GM18868 (cell line): ENCODE data around the gene DNAAF8.
"Not testable (repeated sequence)": the region's sequence is repeated elsewhere in the genome, so short reads cannot be mapped to it uniquely, and the experiment has no call there.

ENCODE experiments used
- ATAC-seq: cut with Tn5 transposase; IDR thresholded peaks from one replicate; pipeline ENCODE4 v1.9.1; 2021; ENCODE audit warnings: mild to moderate bottlenecking, moderate library complexity; ENCODE audit not compliant: unreplicated experiment

The DNAAF8 gene

DNA sequence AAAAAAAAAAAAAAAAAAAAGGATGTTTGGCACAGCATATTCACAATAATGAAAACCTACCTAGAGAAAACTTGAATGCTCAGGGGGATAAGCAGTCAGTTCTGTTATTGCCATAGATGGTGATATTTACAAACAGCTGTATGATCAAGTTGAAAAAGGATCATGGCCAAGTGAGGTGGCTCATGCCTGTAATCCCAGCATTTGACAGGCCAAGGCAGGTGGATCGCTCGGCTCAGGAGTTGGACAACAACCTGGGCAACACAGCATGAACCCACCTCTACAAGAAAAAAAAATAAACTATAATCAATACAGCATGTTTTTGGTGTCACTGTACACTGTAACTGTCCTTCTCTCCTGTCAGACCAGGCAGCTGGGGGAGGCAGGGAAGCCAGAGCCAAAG lies 19.3 kb upstream of the DNAAF8 start:
- ATAC-seq, result no peak

DNA sequence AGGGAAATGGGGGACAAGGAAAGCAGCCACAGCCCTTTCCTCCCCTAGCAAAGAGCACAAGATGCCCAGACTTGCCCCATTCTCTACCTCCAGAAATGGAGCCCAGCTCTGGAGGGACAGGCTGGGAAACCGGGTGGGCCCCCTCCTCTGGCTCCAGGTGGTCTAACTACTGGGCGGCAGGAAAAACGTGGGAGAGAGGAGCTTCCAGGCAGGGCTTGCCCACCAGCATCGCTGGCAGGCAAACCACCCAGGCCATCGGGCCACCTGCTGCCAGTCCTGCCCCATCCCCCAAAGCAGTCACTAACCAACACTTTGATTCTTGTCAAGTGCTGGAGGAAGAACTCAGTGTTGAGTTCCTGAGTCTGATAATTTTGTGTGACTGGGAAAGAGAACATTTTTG lies 15.9 kb upstream of the DNAAF8 start:
- no peak for ATAC-seq

DNA sequence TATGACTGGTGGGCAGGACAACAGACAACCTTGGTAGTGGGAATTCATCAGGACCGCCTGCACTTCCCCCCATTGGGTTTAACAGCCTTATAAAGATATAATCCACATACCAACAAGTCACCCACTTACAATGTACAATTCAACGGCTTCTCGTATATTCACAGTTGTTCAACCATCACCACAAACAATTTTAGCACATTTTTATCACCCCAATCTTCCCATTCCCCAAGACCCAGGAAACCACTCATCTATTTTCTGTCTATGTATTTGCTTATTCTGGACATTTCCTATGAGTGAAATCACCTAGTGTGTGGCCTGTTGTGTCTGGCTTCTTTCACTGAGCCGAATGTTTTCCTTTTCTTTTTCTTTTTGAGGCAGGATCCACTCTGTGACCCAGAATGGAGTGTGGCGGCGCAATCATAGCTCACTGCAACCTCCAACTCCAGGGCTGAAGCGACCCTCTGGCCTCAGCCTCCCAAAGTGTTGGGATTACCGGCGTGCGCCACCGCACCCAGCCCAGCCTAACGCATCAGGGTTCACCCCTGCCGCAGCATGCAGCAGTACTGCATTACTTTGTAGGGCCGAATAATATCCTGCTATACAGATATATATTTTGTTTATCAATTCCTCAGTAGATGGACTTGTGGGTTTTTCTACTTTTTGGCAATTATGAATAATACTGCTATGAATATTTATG lies 11.1 kb upstream of the DNAAF8 start:
- no peak for ATAC-seq

DNA sequence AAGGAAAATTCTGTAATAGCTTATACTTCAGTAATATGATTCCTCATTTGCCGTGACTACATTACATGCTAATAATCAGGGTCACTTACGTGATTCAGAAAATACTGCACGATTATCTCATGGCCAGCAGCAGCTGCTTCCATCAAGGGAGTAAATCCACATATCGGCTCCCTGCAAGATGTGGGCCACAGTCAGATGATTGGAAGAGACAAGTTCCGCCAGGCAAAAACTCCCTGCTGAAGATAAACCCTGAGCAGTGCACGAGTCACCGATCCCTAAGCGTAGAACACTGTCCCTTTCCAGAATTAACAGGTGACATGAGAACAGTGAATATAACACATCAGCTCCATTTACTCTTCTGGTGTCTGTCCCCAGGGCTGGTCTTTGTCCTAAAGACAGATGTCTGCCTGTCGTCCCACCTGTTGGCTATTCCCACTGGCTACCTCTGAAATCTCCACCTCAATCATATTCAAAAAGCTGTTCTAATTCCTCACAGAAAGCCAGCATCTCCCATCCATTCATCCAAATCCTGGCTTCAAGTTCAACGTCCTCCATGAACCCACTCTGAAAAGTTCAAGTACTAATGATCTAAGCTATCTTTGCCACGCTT lies 9.6 kb upstream of the DNAAF8 start:
- ATAC-seq, result no peak

DNA sequence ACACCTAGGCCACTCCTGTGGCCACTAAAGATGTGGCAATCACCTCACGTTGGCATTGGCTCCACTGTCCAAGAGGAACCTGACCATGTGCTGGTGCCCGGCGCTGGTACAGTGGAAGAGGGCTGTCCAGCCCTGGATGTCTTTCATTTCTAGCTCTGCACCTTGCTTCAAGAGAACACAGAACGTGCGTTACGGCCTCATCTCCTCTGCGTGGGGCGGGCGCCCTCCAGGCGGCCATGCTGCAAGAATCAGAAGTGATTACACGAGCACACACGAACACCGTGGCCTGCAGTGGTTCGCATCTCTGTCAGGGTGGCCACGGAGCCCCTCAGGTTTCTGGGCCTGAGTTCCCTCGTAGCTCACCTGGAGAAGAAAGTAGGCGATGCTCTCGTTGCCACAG lies 7.7 kb upstream of the DNAAF8 start:
- ATAC-seq, result no peak

DNA sequence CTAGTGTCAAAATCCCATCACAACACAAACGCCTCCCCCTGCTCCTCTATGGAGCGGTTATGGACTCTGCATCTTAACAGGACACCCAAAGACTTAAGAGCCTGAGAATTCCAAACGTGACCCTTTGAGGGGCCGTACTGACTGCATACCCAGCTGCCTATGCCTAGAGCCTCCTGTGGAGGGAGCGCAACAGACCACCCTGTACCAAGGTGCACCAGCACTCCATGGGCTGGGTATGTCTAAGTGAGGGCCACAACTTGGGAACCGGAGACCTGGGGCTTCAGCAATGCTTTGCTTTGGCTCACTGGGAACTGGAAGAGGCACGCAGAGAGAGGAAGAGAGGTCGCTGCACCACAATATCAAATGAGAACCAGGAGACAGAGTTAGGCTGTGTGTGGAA lies 5.7 kb upstream of the DNAAF8 start:
- no peak for ATAC-seq

DNA sequence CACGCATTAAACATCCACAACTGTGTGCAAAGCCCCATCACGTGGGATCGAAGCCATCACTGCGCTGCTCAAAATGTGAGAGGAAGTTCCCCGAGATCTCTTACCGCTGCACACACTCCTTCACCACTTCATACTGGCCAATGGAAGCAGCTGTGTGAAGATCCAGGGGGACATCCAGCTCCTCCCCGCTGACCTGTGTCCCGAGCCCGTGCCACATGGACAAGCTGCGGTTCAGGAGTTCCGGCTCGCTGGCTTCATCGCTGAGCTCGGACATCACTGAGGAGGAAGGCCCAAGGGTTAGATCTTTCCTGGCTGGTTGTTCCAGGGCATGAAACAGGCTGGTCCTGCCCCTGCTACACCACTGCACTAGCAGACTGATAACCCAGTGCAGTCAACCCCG lies 4.5 kb upstream of the DNAAF8 start:
- ATAC-seq, result no peak

DNA sequence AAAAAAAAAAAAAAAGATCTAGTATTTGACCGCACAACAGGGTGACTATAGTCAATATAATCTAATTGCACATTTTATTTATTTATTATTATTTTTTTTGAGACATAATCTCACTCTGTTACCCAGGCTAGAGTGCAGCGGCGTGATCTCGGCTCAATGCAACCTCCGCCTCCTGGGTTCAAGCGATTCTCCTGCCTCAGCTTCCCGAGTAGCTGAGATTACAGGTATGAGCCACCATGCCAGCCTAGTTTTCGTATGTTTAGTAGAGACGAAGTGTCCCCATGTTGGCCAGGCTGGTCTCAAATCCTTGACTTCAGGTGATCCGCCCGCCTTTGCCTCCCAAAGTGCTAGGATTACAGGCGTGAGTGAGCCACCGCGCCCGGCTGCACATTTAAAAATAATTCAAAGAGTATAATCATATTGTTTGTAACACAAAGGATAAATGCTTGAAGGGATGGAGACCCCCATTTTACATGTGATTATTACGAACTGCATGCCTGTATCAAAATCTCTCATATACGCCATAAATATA lies 1.1 kb upstream of the DNAAF8 start:
- no peak for ATAC-seq

DNA sequence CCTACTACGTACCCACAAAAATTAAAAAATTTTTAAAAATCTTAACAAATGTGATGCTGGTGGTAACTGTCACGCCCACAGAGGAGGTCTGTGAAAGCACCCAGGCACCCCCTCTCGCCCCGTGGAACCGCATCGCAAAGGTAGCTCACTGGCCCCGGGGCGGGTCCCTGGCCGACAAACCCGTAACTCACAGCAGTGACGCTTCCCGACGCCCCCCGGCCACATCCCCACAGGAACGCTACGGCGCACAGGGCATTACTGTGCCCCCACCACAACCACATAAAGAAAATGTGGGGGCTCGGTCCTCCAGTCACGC lies 632 bp upstream of the DNAAF8 start:
- ATAC-seq, result peak; percentile 9

DNA sequence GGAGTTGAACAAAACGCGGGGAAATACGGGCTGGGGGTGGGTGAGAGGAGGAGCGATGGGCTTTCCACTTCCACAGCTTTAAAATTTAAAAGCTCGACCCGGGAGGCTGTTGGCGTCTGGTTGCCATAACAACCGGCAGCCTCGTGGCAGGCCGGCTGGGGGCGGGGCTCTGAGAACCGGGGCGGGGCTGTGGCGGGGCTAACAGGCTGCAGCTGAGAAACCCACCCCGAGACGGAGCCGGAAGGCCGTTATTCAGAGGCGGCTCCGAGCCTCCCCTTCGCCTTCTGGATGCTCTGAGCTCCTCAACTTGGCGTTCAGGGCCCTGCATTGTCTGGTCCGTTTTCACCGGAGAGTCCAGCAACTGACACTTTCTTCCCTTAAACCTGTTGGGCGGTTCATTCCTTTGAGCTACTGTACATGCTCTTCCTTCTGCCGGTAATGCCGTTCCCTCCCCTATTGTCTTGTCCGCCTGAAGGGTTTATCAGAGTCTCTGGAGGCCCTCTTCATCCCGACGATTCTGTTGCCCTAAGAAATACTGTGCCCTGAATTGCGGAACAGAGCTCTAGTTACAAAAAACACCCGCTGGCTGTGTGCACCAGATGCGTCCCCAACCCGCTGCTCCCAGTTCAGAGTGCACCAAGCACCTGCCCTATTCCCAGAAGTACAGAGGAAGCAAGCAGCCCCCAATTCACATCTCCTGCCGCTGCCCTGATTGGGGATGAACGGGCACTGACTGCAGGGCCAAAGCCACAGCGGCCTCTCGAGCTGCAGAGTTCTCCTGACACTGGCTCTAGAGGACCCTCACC lies 596 bp downstream of the DNAAF8 start:
- ATAC-seq, result peak; percentile 60

DNA sequence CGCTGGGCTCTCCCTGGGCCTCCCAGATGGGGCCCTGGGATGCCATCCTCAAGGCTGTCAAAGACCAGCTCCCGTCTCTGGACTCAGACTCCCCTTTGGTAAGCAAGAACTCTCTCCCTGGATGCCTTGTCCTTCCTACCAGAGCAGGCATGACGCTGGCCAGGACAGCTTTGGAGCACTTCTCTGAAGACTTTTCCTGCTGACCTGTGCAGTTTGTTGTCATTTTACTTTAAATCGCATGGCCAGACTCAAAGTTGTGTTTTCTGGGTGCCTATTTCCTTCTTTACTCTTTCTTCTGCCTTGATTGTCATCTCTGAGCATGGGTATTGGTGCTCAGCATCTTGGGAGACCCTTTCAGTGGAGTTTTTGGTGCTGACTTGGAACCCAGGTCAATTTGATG lies 2.2 kb downstream of the DNAAF8 start:
- no peak for ATAC-seq

DNA sequence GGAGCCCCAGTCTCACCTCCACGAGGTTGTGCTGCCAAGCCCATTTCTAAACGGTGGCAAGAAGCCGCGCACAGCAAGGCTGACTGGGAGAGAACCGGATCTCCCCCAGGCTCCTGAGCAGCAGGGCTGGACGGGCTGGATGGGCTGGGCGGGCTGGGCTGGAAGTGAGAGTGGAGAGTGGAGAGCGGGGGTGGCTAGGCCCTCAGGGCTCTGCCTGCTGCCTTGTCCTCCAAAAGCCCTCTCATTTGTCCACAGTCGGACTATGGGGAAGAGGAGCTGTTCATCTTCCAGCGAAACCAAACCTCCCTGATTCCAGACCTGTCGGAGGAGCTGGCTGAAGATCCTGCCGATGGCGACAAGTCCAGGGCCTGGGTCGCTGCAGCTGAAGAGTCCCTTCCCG lies 3.2 kb downstream of the DNAAF8 start:
- ATAC-seq, result no peak

DNA sequence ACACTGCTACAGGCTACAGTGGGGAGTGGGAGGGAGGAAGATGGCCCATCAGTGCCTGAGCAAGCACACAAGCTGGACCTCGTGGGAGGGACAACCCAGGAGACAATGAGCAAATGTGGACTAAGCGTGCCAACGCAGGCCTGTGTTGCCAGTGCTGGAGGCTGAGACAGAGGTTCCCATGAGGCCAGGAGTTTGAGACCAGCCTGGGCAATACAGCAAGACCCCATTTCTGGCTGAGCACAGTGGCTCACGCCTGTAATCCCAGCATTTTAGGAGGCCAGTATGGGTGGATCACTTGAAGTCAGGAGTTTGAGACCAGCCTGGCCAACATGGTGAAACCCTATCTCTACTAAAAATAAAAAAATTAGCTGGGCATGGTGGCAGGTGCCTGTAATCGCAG lies 4.0 kb downstream of the DNAAF8 start:
- not testable (repeated sequence) for ATAC-seq

DNA sequence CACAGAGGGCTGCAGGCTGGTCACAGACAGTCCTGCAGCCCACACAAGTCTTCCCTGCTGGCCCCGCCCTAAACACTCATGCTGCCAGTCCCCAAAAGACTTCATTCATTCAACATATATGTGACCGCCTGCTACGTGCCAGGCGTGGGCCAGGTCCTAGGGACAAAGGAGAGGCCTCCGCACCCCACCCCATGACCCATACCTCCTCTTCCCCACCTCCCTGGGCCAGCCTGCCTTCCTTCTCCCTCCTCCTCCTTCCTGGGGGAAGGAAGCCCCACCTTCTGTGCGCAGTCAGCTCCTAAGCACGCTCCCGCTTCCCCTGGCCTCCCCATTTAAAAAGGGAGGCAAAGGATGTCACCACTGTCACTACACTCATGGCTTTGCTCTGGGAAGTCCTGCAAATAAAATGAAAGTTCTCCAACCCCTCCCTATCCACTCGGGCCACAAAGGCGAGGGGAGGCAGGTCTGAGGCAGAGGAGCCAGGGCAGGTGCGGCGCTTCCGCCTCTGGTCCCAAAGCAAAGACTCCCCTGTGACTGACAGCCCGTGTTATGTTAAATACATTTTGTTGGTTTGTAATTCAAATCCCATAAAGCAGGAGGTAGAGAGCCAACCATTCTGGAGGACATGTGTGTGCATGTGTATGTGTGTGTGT lies 9.0 kb downstream of the DNAAF8 start:
- no peak for ATAC-seq

DNA sequence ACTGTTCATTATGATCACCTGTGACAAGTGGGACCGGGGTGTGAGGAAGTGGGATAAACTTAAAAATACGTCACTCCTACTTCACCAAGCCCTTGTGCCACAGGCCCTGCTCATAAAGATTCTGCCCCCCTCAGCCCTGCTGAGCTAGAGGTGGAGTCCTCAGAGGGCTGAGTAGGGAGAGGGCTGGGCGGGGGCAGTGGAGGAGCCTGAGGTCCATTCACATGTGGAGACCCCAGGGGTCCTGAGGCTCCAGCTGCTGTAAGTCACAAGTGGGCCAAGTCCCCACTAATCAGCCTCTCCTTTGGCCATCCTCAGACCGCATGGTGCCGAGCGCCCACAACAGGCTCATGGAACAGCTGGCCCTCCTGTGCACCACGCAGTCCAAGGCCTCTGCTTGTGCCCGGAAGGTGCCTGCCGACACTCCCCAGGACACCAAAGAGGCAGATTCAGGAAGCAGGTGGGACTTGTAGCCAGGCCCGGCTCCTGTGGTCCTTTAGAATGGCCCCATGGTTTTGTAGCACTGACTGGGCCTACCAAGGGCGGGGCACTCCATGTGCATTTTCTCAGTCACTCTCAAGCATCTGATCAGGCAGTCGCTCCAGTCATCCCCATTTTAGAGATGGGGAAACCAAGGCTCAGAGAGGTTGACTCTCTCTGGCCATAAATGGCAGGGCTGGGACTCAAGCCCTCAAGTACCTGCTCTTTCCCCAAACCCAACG lies 10.4 kb downstream of the DNAAF8 start:
- no peak for ATAC-seq

DNA sequence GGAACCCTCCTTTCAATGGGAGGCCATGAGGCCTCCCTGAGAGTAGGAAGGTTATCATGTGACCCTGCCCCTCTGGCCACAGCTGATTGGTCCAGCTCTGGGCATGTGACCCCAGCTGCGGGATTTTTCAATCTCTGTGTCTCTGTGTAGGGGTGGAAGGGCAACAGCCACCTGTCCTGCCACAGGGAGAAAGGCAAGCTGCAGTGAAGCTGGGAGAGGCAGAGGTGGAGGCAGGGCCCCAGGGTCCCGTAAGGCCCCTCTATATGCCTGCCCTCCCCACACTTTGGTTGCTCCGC lies 10.9 kb downstream of the DNAAF8 start:
- no peak for ATAC-seq

DNA sequence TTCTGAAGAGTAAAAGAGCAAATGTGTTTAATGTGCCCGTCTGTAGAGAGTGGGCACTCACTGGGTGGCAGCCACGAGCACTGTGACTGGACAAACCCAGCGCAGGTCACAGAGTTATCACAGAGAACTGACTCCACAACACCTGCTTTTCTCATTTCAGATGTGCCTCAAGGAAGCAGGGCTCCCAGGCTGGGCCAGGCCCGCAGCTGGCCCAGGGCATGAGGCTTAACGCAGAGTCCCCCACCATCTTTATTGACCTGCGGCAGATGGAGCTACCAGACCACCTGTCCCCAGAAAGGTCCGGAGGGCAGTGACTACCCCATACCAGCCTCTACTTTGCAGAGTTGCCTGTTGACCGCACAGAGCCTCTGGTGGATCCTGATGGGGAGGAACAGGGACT lies 11.9 kb downstream of the DNAAF8 start:
- ATAC-seq, result no peak

DNA sequence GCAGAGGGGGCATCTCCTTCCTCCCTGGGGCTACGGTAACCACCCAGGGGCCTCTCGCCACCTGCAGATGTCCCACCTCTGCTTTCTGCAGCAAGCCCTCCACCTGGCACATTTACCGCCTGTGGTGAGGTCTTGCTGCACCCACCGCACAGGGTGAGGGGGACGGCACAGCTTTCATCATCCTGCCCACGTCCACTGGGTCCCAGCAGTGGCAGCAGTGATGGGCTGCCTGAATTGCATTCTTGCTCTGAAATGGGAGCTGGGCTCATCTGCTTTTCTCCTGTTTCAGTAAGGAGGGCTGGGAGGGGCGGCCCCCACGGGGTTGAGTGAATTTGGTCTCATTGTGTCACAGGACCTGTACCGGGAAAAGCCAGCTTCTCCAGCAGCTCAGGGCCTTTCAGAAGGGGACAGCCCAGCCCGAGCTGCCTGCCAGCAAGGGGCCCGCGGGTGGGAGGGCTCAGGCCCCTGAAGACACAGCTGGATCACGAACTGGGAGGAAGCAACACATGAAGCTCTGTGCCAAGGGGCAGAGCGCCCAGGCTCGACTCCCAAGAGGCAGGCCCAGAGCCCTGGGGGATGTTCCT lies 12.7 kb downstream of the DNAAF8 start:
- no peak for ATAC-seq

DNA sequence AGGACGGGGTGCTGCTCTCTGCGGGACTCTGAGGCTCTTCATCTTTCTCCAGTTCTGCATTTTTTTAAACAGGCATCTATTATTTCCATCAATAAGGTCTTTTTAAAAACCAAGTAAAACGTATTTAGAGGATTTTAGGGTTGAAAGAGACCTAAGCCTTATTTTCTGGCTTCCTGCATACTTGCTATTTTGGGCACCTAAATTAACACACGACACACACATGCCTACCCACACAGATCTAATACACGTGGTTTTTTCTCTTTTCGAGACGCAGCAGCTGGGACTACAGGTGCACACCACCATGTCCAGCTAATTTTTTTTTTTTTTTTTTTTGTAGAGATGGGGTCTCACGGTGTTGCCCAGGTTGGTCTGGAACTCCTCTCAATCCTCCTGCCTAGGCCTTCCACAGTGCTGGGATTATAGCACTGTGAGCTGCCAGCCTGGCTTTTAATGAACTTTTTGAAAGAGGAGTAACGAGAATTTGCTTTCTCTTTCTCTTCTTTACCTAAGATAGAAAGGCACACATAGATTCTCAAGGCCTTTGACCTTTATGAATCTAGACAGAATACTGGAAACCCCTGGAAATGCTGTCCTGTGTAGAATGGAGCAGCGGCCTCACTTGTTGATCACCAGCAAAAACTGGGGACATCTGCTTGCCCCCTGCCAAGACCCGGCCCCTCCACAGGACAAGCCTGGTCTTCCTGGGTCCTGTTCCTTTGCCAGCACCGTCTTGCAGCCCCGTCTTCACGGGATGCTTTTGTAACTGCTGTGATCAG lies 13.8 kb downstream of the DNAAF8 start:
- ATAC-seq, result no peak
